ENCODE data around the gene SMO. TPM values are rescaled to one million over a fixed set of nuclear protein-coding genes. Genes with fewer than 3 reads are reported as not detected.

The SMO gene
- total RNA-seq, 1 donor from 2014 or later = 17.4 TPM

DNA sequence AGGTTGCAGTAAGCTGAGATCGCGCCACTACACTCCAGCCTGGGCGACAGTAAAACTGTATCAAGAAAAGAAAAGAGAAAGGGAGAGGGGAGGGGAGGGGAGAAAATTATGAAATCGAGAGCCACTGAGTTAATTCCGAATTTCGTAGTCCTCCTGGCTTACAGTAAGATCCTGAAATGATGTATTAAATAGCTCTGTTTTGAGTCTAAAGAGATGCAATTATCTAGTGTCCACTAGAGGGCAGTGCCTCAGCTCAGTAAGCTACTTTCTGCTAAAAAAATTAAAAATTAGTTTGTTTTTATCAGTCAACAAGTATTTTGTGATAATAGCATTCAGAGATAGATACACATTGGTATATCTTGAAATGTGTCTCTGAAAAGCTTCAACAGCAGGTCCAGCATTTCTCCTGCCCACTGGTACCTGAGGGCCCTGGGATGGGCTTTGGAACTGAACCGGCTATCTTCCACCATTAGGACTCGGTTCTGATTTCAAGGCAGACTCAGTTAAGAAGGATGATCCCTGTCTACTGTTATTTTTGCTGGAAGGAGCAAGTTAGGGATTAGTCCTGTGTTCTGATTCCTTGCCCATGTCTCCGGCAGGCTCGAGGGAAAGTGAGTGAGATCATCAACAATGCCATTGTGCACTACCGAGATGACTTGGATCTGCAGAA lies 24.4 kb upstream of the SMO start:
- H3K4me1 Mint-ChIP-seq (ENCODE audit: unreplicated experiment) = peaks cover 7% of the 10 kb centered on the region
- H3K36me3 Mint-ChIP-seq (ENCODE audit: low read depth, unreplicated experiment) = no peaks in the 10 kb centered on the region
- no peak overlapping the region for H3K4me3 Mint-ChIP-seq (ENCODE audit: unreplicated experiment)
- H3K27me3 Mint-ChIP-seq (ENCODE audit: unreplicated experiment) = peaks cover 3% of the 10 kb centered on the region
- H3K27ac Mint-ChIP-seq (ENCODE audit: unreplicated experiment) = no peak overlapping the region
- TF ChIP-seq, protein P1, sequence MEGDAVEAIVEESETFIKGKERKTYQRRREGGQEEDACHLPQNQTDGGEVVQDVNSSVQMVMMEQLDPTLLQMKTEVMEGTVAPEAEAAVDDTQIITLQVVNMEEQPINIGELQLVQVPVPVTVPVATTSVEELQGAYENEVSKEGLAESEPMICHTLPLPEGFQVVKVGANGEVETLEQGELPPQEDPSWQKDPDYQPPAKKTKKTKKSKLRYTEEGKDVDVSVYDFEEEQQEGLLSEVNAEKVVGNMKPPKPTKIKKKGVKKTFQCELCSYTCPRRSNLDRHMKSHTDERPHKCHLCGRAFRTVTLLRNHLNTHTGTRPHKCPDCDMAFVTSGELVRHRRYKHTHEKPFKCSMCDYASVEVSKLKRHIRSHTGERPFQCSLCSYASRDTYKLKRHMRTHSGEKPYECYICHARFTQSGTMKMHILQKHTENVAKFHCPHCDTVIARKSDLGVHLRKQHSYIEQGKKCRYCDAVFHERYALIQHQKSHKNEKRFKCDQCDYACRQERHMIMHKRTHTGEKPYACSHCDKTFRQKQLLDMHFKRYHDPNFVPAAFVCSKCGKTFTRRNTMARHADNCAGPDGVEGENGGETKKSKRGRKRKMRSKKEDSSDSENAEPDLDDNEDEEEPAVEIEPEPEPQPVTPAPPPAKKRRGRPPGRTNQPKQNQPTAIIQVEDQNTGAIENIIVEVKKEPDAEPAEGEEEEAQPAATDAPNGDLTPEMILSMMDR (IDR thresholded peaks at IDR 0.05; ENCODE audit: unreplicated experiment) = peak; percentile 93
- H3K9me3 Mint-ChIP-seq (ENCODE audit: unreplicated experiment) = no peaks in the 10 kb centered on the region
- DNase-seq (ENCODE audit: low spot score) = no peak

DNA sequence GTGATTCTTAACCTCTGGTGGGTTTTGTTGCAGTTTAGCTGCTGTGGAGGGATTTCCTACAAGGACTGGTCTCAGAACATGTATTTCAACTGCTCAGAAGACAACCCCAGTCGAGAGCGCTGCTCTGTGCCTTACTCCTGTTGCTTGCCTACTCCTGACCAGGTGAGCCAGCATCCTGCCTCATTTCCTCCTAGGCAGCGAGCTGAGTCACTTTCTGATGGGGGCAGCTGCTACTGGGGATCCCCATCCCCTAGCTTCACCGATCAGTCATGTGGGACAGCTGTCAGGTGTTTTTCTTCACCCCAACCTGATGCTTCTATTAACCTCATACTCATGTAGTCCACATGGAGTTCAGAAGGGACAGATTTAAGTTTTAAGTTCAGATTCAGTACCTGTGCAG lies 21.7 kb upstream of the SMO start:
- Mint-ChIP-seq H3K27me3 (ENCODE audit: unreplicated experiment) (peaks cover 11% of the 10 kb centered on the region), H3K27ac (ENCODE audit: unreplicated experiment) (no peak overlapping the region), H3K9me3 (ENCODE audit: unreplicated experiment) (no peaks in the 10 kb centered on the region)

DNA sequence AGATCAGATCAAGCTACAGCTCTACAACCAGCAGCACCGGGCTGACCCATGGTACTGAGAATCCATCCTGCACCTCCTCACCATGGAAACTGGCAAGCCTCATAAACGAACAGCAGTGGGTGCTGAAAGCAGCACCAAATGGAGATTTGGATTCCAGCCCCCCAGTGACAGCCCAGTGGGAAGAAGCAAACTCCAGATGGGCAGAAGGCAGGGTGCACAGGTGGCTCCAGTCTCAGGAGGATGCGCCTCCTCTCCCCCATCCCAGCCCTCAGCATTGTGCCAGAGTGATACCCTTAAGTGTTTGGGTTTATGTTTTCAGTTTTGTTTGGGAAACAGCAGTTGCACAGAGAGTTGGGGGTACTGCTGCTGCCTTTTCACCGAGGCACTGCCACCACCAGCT lies 20.6 kb upstream of the SMO start:
- peaks cover 16% of the 10 kb centered on the region for H3K4me1 Mint-ChIP-seq (ENCODE audit: unreplicated experiment)

More for the DNA sequence above, 21.7 kb upstream of the SMO start:
- H3K36me3 Mint-ChIP-seq (ENCODE audit: low read depth, unreplicated experiment) = no peaks in the 10 kb centered on the region
- H3K4me3 Mint-ChIP-seq (ENCODE audit: unreplicated experiment) = no peak overlapping the region
- no peak for DNase-seq (ENCODE audit: low spot score)
- peaks cover 16% of the 10 kb centered on the region for H3K4me1 Mint-ChIP-seq (ENCODE audit: unreplicated experiment)
- TF ChIP-seq, protein P1 (IDR thresholded peaks at IDR 0.05; ENCODE audit: unreplicated experiment) = no peak

DNA sequence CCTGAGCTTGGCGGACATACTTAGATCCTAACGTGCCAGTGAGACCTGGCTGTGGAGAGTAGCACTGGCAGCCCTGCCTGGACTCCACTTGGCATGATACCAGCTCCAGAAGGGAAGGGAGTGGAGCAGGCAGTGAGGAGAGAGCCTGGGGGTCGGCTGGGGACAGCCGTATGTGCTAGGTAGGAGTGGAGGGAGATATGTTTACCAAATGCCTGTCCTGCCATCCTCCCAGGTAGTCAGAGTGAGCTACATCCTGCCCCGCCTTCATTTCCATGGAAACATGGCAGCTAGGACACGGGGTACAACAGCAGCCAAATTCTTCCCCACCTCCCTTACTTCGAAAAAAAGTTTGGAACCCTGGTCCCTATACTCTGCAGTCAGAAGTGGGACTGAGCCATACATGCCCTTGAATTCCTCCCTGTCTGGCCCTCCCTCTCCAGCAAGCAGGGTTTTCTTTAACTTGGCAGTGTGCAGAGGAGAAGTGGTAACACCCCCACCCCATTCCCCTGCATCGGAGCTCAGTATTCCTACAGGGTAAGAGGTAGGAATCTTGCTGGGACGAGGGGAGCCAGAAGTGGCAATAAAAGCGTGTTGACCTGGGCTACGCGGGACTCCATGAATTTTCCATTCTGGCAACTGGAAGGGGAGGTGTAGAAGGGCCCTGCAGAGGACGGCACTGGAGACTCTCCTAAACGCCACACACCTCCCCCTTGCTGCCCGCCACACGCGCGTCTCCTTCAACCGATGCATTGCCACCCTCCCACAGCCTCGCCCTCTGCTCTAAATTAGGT lies 20.0 kb upstream of the SMO start:
- Mint-ChIP-seq H3K27ac (ENCODE audit: unreplicated experiment) (no peak overlapping the region), H3K36me3 (ENCODE audit: low read depth, unreplicated experiment) (no peaks in the 10 kb centered on the region), H3K9me3 (ENCODE audit: unreplicated experiment) (no peaks in the 10 kb centered on the region), H3K27me3 (ENCODE audit: unreplicated experiment) (peaks cover 11% of the 10 kb centered on the region), H3K4me1 (ENCODE audit: unreplicated experiment) (peaks cover 16% of the 10 kb centered on the region), H3K4me3 (ENCODE audit: unreplicated experiment) (no peak overlapping the region)
- no peak for DNase-seq (ENCODE audit: low spot score)
- TF ChIP-seq, protein P1 (IDR thresholded peaks at IDR 0.05; ENCODE audit: unreplicated experiment) = no peak

More for the DNA sequence above, 20.6 kb upstream of the SMO start:
- Mint-ChIP-seq H3K9me3 (ENCODE audit: unreplicated experiment) (no peaks in the 10 kb centered on the region), H3K4me3 (ENCODE audit: unreplicated experiment) (no peak overlapping the region), H3K27me3 (ENCODE audit: unreplicated experiment) (peaks cover 11% of the 10 kb centered on the region), H3K27ac (ENCODE audit: unreplicated experiment) (no peak overlapping the region), H3K36me3 (ENCODE audit: low read depth, unreplicated experiment) (no peaks in the 10 kb centered on the region)
- TF ChIP-seq, protein P1 (IDR thresholded peaks at IDR 0.05; ENCODE audit: unreplicated experiment) = no peak
- DNase-seq (ENCODE audit: low spot score) = no peak

DNA sequence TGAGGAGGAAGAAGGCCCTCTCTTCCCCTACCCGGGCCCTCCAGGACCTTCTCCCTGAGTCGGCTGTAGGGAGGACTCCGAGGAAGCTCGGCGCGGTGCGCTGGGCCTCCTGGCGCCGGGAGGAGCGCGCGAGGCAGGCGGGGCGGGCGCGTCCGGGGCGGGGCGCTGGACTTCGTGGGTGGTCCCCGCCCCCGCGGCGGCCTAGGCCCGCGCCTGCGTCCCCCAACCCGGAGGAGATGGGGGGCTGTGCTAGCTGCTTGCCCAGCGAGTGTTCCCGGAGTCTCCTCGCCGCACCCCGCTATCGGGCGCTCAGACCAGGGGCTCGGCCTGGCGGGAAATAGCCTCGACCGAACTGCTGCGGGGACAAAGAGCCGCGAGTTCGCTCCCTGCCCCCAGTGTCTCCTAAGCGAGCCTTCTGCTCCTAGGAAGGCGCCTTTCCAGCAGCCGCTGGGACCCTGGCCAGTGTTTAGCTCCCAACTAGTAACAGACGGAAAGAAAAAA lies 19.2 kb upstream of the SMO start:
- peaks cover 16% of the 10 kb centered on the region for H3K4me1 Mint-ChIP-seq (ENCODE audit: unreplicated experiment)
- peak; percentile 58 for DNase-seq (ENCODE audit: low spot score)
- TF ChIP-seq, protein P1 (IDR thresholded peaks at IDR 0.05; ENCODE audit: unreplicated experiment) = no peak
- H3K36me3 Mint-ChIP-seq (ENCODE audit: low read depth, unreplicated experiment) = no peaks in the 10 kb centered on the region
- H3K4me3 Mint-ChIP-seq (ENCODE audit: unreplicated experiment) = peak overlapping the region; percentile 67
- H3K9me3 Mint-ChIP-seq (ENCODE audit: unreplicated experiment) = no peaks in the 10 kb centered on the region
- H3K27me3 Mint-ChIP-seq (ENCODE audit: unreplicated experiment) = peaks cover 11% of the 10 kb centered on the region
- no peak overlapping the region for H3K27ac Mint-ChIP-seq (ENCODE audit: unreplicated experiment)
